Smooth muscle cell (in vitro differentiated cells): Measurements from ENCODE around the gene HSFX4. TPM values are rescaled to one million over a fixed set of nuclear protein-coding genes. Genes with fewer than 3 reads are reported as not detected.

Experiments used
- DNase-seq: peaks from one replicate; lab custom pipeline; 2025; ENCODE audit not compliant: unreplicated experiment; lab: John Stamatoyannopoulos, UW
- H2AFZ ChIP-seq: fragments of 200-600 bp; sonication (generic); 2 replicates; pipeline ENCODE4 v1.6.0; 2016; ENCODE audit warnings: antibody characterized with exemption, low read depth, mild to moderate bottlenecking
- H3F3A ChIP-seq: fragments of 200-600 bp; sonication (generic); 2 replicates; pipeline ENCODE4 v1.6.0; 2017; ENCODE audit warnings: antibody characterized with exemption, low read depth
- H3K27ac ChIP-seq: fragments of 200-600 bp; sonication (generic); 2 replicates; pipeline ENCODE4 v1.5.1; 2016; ENCODE audit warnings: low read depth, mild to moderate bottlenecking
- H3K27me3 ChIP-seq: fragments of 200-600 bp; sonication (generic); 2 replicates; pipeline ENCODE4 v1.6.1; 2016; ENCODE audit warnings: low read depth, mild to moderate bottlenecking
- H3K36me3 ChIP-seq: fragments of 200-600 bp; sonication (generic); 2 replicates; pipeline ENCODE4 v1.5.1; 2016; ENCODE audit warnings: low read depth
- H3K4me1 ChIP-seq: fragments of 200-600 bp; sonication (generic); 2 replicates; pipeline ENCODE4 v1.5.1; 2016; ENCODE audit warnings: low read depth
- H3K4me2 ChIP-seq: fragments of 200-600 bp; sonication (generic); 2 replicates; pipeline ENCODE4 v1.6.0; 2016; ENCODE audit warnings: mild to moderate bottlenecking
- H3K4me3 ChIP-seq: fragments of 200-600 bp; sonication (generic); 2 replicates; pipeline ENCODE4 v1.5.1; 2016; ENCODE audit warnings: mild to moderate bottlenecking
- H3K79me2 ChIP-seq: fragments of 200-600 bp; sonication (generic); 2 replicates; pipeline ENCODE4 v1.6.0; 2016; ENCODE audit warnings: low read depth, mild to moderate bottlenecking
- H3K9ac ChIP-seq: fragments of 200-600 bp; sonication (generic); 2 replicates; pipeline ENCODE4 v1.6.0; 2016; ENCODE audit warnings: low read depth
- H3K9me3 ChIP-seq: fragments of 200-600 bp; sonication (generic); replicated peaks from 2 replicates; pipeline ENCODE4 v1.5.1; 2016; ENCODE audit warnings: low read depth
- H4K20me1 ChIP-seq: fragments of 200-600 bp; sonication (generic); 2 replicates; pipeline ENCODE4 v1.6.0; 2016; ENCODE audit warnings: low read depth
- WGBS: methylation state at CpG from one replicate; pipeline ENCODE4 v1.1.7; 2016; ENCODE audit warnings: low lambda C conversion rate; 5-methylcytosine and 5-hydroxymethylcytosine counted together
- polyA plus RNA-seq: library from polyadenylated mRNA; unstranded; fragments of >200 nt; fragmentation: Nextera tagmentation; extraction: Ambion mirVana; gene quantifications from 2 replicates; pipeline ENCODE4 v1.2.1, GENCODE V29; 2016
- total RNA-seq: library from RNA; depleted of rRNA; stranded (reverse); fragments of >200 nt; gene quantifications from 2 replicates; pipeline ENCODE4 v1.2.3, GENCODE V29; 2014
- TF ChIP-seq, protein P1 (sequence below): fragments of 200-600 bp; sonication (generic); IDR thresholded peaks from 2 replicates; pipeline ENCODE4 v1.5.1; 2017; ENCODE audit warnings: borderline replicate concordance, mild to moderate bottlenecking, antibody characterized with exemption; ENCODE audit not compliant: insufficient read depth, poor library complexity, severe bottlenecking

HSFX4 gene
- total and polyA plus RNA-seq, 2 experiments from 2014 or later: not detected

DNA sequence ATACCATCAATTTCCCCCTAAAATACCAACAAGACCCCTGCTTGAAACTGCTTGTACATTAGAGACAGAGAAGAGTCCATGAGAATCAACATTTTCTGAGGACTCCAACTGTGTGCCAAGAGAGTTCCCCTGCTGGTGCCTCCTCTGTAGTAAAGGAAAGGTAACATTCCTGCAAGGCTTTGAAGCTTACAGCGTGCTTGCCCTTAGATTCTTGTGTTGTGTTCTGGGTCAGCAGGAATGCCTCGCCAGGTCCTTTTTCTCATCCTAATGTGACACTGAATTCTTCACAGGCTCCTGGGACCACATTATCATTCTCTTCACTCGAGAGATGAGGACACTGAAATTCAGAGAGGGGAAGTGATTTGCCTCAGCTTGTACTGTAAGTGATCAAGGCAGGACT lies 18.6 kb downstream of the HSFX4 start:
- no peak for DNase-seq
- Histone ChIP-seq H3K9me3 (no peaks in the 10 kb centered on the region), H3K36me3 (no peaks in the 10 kb centered on the region), H3K9ac (no peak overlapping the region), H2AFZ (no peak overlapping the region), H3K79me2 (no peaks in the 10 kb centered on the region), H3K4me2 (no peak overlapping the region), H3K4me1 (no peaks in the 10 kb centered on the region), H3K27ac (no peak overlapping the region), H3F3A (no peaks in the 10 kb centered on the region), H3K4me3 (no peak overlapping the region), H4K20me1 (no peaks in the 10 kb centered on the region), H3K27me3 (no peaks in the 10 kb centered on the region)
- TF ChIP-seq, protein P1, sequence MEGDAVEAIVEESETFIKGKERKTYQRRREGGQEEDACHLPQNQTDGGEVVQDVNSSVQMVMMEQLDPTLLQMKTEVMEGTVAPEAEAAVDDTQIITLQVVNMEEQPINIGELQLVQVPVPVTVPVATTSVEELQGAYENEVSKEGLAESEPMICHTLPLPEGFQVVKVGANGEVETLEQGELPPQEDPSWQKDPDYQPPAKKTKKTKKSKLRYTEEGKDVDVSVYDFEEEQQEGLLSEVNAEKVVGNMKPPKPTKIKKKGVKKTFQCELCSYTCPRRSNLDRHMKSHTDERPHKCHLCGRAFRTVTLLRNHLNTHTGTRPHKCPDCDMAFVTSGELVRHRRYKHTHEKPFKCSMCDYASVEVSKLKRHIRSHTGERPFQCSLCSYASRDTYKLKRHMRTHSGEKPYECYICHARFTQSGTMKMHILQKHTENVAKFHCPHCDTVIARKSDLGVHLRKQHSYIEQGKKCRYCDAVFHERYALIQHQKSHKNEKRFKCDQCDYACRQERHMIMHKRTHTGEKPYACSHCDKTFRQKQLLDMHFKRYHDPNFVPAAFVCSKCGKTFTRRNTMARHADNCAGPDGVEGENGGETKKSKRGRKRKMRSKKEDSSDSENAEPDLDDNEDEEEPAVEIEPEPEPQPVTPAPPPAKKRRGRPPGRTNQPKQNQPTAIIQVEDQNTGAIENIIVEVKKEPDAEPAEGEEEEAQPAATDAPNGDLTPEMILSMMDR: no peak
- 56% methylated on average over 3 of the region's 3 CpGs for WGBS

DNA sequence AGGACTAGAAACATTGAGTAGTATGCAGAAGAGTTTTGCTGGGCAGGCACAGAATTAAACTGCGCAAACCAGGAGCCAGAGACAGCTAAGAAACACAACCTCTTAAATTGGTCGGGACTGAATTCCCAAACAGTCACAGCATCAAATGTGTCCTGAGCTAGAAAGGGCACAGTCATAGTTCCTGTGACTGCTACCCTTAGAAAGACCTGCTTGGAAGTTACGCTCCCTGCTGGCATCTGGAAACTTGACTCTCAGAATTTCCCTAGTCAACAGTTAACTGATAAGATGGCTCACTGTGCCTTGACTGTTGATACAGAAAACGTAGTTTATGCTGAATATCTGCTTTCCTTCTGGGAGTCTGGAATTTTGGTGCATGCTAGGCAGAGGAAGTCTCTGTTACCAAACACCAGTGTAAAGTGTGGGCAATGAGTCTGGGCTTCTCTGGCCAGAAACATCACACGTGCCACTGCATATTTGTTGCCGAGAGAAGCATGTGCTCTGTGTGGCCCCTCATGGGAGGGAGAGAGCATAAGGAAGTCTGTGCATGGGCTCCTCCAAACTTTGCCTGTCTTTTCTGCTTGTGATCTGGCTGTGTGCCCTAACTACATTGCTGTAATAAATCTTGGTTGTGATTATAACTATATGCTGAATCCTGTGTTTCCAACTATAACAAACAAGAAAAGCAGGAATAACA lies 20.5 kb downstream of the HSFX4 start:
- Histone ChIP-seq H3K4me2 (no peak overlapping the region), H3K27ac (no peak overlapping the region), H2AFZ (no peak overlapping the region), H3K4me1 (no peaks in the 10 kb centered on the region), H3K4me3 (no peak overlapping the region), H3K27me3 (no peaks in the 10 kb centered on the region), H3K79me2 (no peaks in the 10 kb centered on the region), H4K20me1 (no peaks in the 10 kb centered on the region), H3K9ac (no peak overlapping the region), H3K9me3 (no peaks in the 10 kb centered on the region), H3K36me3 (no peaks in the 10 kb centered on the region), H3F3A (no peaks in the 10 kb centered on the region)
- DNase-seq: no peak
- WGBS: 60% methylated on average over 6 of the region's 6 CpGs
- TF ChIP-seq, protein P1: no peak

DNA sequence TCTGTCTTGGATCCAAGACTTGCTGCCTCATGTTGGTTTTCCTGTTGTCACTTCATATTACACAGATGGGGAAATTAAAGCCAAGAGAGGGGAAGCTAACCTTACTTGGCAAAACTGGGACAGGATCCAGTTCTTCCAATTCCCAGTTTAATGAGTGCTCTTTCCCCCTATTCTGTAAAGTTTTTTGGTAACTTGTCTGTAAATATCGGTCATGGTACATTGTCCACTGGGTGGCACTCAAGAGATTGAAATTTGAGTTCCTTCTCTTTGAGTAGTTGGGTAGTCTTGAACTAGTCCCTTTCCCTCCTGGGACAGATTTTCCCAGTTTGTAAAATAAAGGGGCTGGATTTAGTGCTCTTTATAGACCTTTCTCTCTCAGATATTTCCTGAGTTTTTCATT lies 21.3 kb downstream of the HSFX4 start:
- H3K79me2 ChIP-seq: no peaks in the 10 kb centered on the region
- H3K4me3 ChIP-seq: no peak overlapping the region
- 58% methylated on average over 1 of the region's 1 CpG for WGBS
- H3K9me3 ChIP-seq: no peaks in the 10 kb centered on the region
- H2AFZ ChIP-seq: no peak overlapping the region
- H3K36me3 ChIP-seq: no peaks in the 10 kb centered on the region
- H3K4me1 ChIP-seq: no peaks in the 10 kb centered on the region
- no peaks in the 10 kb centered on the region for H3K27me3 ChIP-seq
- no peak overlapping the region for H3K27ac ChIP-seq
- TF ChIP-seq, protein P1: peak; percentile 47
- DNase-seq: no peak
- H4K20me1 ChIP-seq: no peaks in the 10 kb centered on the region
- H3F3A ChIP-seq: no peaks in the 10 kb centered on the region
- H3K9ac ChIP-seq: no peak overlapping the region
- no peak overlapping the region for H3K4me2 ChIP-seq

DNA sequence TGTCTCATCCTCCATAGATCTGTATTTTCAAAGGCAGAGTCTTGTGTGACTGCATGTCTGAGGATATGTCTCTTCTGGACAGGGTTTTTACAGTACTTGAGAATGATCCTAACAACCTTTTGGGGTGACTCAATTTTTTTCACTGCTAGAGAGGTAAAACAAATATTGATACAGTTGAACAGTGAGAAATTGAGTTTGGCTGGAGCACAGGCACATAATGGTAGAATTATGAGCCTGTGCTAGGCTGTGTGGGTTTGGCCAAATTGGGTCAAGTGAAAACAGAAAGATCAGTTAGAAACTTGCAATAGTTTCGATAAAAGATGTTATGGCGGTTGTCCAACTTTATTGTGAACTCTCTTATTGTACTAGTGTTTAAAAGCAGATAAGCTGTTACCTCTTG lies 32.2 kb downstream of the HSFX4 start:
- Histone ChIP-seq H3K27ac (no peak overlapping the region), H2AFZ (no peak overlapping the region), H3K4me2 (no peak overlapping the region), H3K79me2 (no peaks in the 10 kb centered on the region), H3K9me3 (no peaks in the 10 kb centered on the region), H3K27me3 (no peaks in the 10 kb centered on the region), H3K4me1 (no peaks in the 10 kb centered on the region), H3K4me3 (no peak overlapping the region), H4K20me1 (no peaks in the 10 kb centered on the region), H3K9ac (no peak overlapping the region), H3K36me3 (no peaks in the 10 kb centered on the region), H3F3A (no peaks in the 10 kb centered on the region)
- DNase-seq: no peak
- TF ChIP-seq, protein P1: no peak
- WGBS: 86% methylated on average over 2 of the region's 2 CpGs
